ENCODE data around the gene ZSWIM7.

Gene ZSWIM7

DNA sequence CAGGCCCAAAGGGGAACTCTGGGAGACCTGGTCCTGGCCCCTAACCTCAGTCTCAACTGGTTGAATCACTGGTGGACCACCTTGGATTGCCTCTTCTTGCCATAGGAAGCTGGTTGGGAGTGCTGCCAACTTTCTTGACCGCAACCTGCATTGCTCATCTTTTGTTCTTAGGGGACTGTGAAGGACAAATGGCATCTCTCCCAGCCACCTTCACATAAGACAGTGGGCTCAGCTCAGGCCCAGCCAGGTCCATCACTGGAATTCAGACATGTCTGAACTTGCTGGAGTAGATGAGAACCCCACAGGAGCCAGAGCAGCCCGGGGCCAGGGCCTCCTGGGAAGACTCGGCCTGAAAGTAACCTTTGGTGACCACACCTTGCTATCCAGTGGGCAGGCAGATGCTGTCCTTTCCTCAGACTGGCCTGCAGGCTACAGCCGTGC, 35.8 kb downstream of the ZSWIM7 start:
- no peak overlapping the region for H3K4me3 ChIP-seq
- no peak overlapping the region for H3K27ac ChIP-seq
- H3K9me3 ChIP-seq (ENCODE audit: low read depth, low read length): no peaks in the 10 kb centered on the region
- DNase-seq (ENCODE audit: low read depth, low spot score): no peak
- no peaks in the 10 kb centered on the region for H3K36me3 ChIP-seq (ENCODE audit: insufficient read depth, low read length)
- no peak for TF ChIP-seq POLR2AphosphoS5 (IDR thresholded peaks at IDR 0.05; ENCODE audit: borderline replicate concordance, low read depth, low read length)
- no peak overlapping the region for H3K9ac ChIP-seq (ENCODE audit: insufficient read length)

- Histone ChIP-seq H3K9ac (ENCODE audit: insufficient read length) (no peak overlapping the region), H3K27ac (no peak overlapping the region), H3K4me3 (no peak overlapping the region), H3K36me3 (ENCODE audit: insufficient read depth, low read length) (no peaks in the 10 kb centered on the region), H3K9me3 (ENCODE audit: low read depth, low read length) (no peaks in the 10 kb centered on the region)
- no peak for TF ChIP-seq POLR2AphosphoS5 (IDR thresholded peaks at IDR 0.05; ENCODE audit: borderline replicate concordance, low read depth, low read length)
- TF ChIP-seq FOXP2 (optimal IDR thresholded peaks at IDR 0.05; ENCODE audit: control extremely low read depth, extremely low read length, insufficient read depth): no peak
- TF ChIP-seq EZH2 (IDR thresholded peaks at IDR 0.05): no peak
- DNase-seq (ENCODE audit: low read depth, low spot score): no peak
These were observed 41.0 kb downstream of the ZSWIM7 start for GRCh38 chr17:15958484-15958854.

DNA sequence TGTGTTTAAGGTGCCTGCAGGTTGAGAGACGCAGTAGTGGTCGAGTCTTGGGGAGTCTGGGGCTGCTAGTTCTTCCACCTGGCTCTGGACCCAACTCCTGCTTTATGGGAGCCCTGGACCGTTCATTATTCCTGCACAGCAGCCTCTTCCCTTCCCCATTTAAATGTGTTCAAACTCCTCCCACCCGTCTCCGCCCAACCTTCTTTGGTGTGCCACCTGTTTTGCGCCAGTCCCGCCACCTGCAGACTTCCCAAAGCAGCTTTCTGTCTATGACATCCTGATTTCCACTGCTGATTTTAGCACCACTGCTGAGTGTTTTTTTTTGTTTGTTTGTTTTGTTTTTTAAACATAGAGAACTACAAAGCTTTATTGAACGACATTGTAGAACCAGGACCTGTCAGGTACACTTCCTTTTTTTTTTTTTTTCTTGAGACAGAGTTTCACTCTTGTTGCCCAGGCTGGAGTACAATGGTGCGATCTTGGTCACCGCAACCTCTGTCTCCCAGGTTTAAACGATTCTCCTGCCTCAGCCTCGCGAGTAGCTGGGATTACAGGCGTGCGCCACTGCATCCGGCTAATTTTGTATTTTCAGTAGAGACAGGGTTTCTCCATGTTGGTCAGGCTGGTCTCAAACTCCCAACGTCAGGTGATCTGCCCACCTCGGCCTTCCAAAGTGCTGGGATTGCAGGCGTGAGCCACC, 41.7 kb downstream of the ZSWIM7 start:
- Histone ChIP-seq H3K4me3 (no peak overlapping the region), H3K36me3 (ENCODE audit: insufficient read depth, low read length) (no peaks in the 10 kb centered on the region), H3K9me3 (ENCODE audit: low read depth, low read length) (no peaks in the 10 kb centered on the region), H3K27ac (no peak overlapping the region), H3K9ac (ENCODE audit: insufficient read length) (no peak overlapping the region)
- no peak for TF ChIP-seq EZH2 (IDR thresholded peaks at IDR 0.05)
- no peak for DNase-seq (ENCODE audit: low read depth, low spot score)

DNA sequence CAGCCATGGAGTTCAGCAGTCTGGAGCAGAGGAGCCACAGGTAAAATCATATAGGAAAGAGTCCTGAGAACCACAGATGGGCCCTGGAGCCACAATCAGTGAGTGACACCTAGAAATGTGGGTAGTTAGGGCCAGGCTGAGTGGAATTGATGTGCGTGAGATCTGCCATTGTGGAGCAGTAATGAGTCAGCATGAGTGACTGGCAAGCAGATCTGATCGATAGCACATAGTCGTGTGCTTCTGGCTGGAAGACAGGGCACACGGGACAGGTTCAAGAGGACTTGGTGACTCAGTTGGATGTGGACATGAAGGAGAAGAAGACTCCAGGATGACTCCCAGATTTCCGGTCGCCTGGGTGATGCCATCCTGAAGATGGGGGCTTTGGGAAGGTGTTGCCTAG, 42.3 kb downstream of the ZSWIM7 start:
- H3K27ac ChIP-seq: no peak overlapping the region
- no peak overlapping the region for H3K9ac ChIP-seq (ENCODE audit: insufficient read length)
- no peaks in the 10 kb centered on the region for H3K36me3 ChIP-seq (ENCODE audit: insufficient read depth, low read length)
- TF ChIP-seq POLR2AphosphoS5 (IDR thresholded peaks at IDR 0.05; ENCODE audit: borderline replicate concordance, low read depth, low read length): no peak
- no peak for TF ChIP-seq EZH2 (IDR thresholded peaks at IDR 0.05)
- no peak for DNase-seq (ENCODE audit: low read depth, low spot score)
- no peak overlapping the region for H3K4me3 ChIP-seq
- no peaks in the 10 kb centered on the region for H3K9me3 ChIP-seq (ENCODE audit: low read depth, low read length)

DNA sequence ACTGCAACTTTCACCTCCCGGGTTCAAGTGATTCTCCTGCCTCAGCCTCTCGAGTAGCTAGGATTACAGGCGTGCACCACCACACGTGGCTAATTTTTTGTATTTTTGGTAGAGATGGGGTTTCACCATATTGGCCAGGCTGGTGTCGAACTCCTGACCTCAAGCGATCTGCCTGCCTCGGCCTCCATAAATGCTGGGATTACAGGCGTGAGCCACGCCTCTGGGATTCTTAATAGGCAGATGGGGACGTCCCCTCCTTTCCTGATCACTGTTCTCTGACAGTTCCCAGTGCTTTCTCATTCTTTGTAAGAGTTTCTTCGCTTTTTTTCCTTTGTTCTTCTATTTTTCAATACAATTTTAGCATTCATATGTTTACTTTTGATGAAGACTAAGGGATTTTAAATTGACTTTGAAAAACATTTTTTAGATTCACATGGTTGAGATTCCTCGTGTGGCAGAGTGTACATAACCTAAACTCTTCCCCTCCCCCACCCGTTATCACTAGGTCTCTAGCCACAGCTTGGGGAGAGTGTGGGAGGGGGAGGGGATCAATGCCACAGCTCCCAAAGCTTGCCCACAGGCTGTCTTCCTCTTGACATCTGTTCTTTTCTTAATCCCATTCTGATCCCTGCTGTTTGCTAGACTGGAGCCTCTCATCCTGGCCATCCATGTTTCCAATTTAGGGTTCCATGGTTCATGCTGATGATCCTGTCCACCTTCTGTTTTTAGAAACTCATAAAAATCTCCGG, 43.5 kb downstream of the ZSWIM7 start:
- no peak overlapping the region for H3K27ac ChIP-seq
- no peaks in the 10 kb centered on the region for H3K36me3 ChIP-seq (ENCODE audit: insufficient read depth, low read length)
- DNase-seq (ENCODE audit: low read depth, low spot score): no peak
- no peak overlapping the region for H3K4me3 ChIP-seq
- TF ChIP-seq POLR2AphosphoS5 (IDR thresholded peaks at IDR 0.05; ENCODE audit: borderline replicate concordance, low read depth, low read length) (no peak), EZH2 (IDR thresholded peaks at IDR 0.05) (no peak), FOXP2 (optimal IDR thresholded peaks at IDR 0.05; ENCODE audit: control extremely low read depth, extremely low read length, insufficient read depth) (no peak)
- H3K9me3 ChIP-seq (ENCODE audit: low read depth, low read length): no peaks in the 10 kb centered on the region
- H3K9ac ChIP-seq (ENCODE audit: insufficient read length): no peak overlapping the region

DNA sequence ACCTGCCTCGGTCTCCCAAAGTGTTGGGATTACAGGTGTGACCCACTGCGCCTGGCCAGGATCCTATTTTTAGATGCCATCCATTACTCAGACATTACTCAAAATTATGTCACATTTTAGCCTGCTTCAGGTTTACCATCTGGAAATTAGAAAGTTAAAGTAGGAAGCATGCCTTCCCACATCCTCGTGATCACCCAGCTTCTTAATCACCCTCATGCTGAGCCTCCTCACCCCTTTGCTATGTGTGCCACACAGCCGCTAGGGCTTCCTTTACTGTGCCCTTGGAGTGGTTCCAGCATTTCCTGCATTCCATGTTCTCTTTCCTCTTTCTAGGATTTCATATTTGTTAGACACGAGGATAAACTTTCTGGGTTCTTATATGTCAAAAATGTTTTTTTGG, 45.3 kb downstream of the ZSWIM7 start:
- Histone ChIP-seq H3K9ac (ENCODE audit: insufficient read length) (no peak overlapping the region), H3K36me3 (ENCODE audit: insufficient read depth, low read length) (no peaks in the 10 kb centered on the region), H3K27ac (no peak overlapping the region), H3K4me3 (no peak overlapping the region), H3K9me3 (ENCODE audit: low read depth, low read length) (no peaks in the 10 kb centered on the region)
- TF ChIP-seq EZH2 (IDR thresholded peaks at IDR 0.05): no peak
- no peak for TF ChIP-seq POLR2AphosphoS5 (IDR thresholded peaks at IDR 0.05; ENCODE audit: borderline replicate concordance, low read depth, low read length)
- TF ChIP-seq FOXP2 (optimal IDR thresholded peaks at IDR 0.05; ENCODE audit: control extremely low read depth, extremely low read length, insufficient read depth): no peak
- DNase-seq (ENCODE audit: low read depth, low spot score): no peak

- Histone ChIP-seq H3K27ac (no peak overlapping the region), H3K9me3 (ENCODE audit: low read depth, low read length) (no peaks in the 10 kb centered on the region), H3K36me3 (ENCODE audit: insufficient read depth, low read length) (no peaks in the 10 kb centered on the region), H3K4me3 (no peak overlapping the region), H3K9ac (ENCODE audit: insufficient read length) (no peak overlapping the region)
- DNase-seq (ENCODE audit: low read depth, low spot score): no peak
- TF ChIP-seq FOXP2 (optimal IDR thresholded peaks at IDR 0.05; ENCODE audit: control extremely low read depth, extremely low read length, insufficient read depth) (no peak), POLR2AphosphoS5 (IDR thresholded peaks at IDR 0.05; ENCODE audit: borderline replicate concordance, low read depth, low read length) (no peak), EZH2 (IDR thresholded peaks at IDR 0.05) (no peak)
These were observed 46.4 kb downstream of the ZSWIM7 start for GRCh38 chr17:15952916-15953790.

DNA sequence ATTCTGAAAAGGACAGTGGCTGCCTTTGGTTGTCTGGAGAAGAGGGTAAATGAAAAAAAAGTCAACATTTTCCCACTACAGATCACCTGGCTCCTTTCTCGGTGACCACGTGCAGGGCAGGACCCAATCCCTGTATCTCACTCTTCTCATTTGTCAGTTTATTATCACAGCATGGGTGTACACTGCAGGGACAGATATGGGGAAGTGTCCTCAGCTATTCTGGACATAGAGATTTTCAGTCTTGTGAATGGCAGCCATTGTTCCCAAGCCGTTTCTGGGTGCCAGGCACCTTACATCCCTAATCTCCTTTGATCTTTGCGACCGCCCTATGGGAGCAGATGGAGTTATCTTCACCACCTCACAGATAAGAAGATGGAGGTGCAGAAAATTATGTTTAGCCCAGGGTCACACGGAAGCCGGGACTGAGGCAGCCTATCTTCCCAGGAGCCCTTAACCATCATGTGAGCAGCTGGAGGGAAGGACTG, 47.4 kb downstream of the ZSWIM7 start:
- no peak for DNase-seq (ENCODE audit: low read depth, low spot score)
- Histone ChIP-seq H3K4me3 (no peak overlapping the region), H3K27ac (no peak overlapping the region), H3K9ac (ENCODE audit: insufficient read length) (no peak overlapping the region), H3K9me3 (ENCODE audit: low read depth, low read length) (no peaks in the 10 kb centered on the region), H3K36me3 (ENCODE audit: insufficient read depth, low read length) (no peaks in the 10 kb centered on the region)
- TF ChIP-seq EZH2 (IDR thresholded peaks at IDR 0.05): no peak
